ENCODE measurements around the gene WRAP73. TPM values are rescaled to one million over a fixed set of nuclear protein-coding genes. Genes with fewer than 3 reads are reported as not detected.

Gene WRAP73
- polyA plus RNA-seq, 3 donors, result 26.1 to 64.9 (median 33.2) TPM

- Histone ChIP-seq H4K20me1 (ENCODE audit: insufficient read depth, low read length) (peaks cover 5% of the 10 kb centered on the region), H3K36me3 (replicated peaks in 1 of 2; ENCODE audit: control insufficient read depth in 1 of 2, insufficient read depth in 2 of 2, low read length in 2 of 2) (peaks cover 93 to 100% of the 10 kb centered on the region in 2 donors), H3K27ac (ENCODE audit: low read depth in 1 of 2, low read length in 2 of 2) (no peak overlapping the region), H3K79me2 (ENCODE audit: insufficient read depth, low read length) (no peaks in the 10 kb centered on the region), H3K4me1 (ENCODE audit: control insufficient read depth in 1 of 2, insufficient read depth in 2 of 2, low read length in 2 of 2) (no peaks in the 10 kb centered on the region), H3K27me3 (ENCODE audit: control insufficient read depth in 2 of 2, insufficient read depth in 2 of 2, low read length in 2 of 2) (no peaks in the 10 kb centered on the region), H3K4me2 (replicated peaks; ENCODE audit: extremely low read depth, low read length, poor library complexity, severe bottlenecking) (no peak overlapping the region), H3K4me3 (replicated peaks in 1 of 3; ENCODE audit: low read depth in 2 of 3, low read length in 3 of 3) (no peak overlapping the region), H3K9me3 (replicated peaks in 1 of 2; ENCODE audit: control insufficient read depth in 1 of 2, insufficient read depth in 1 of 2, low read length in 2 of 2) (no peaks in the 10 kb centered on the region), H3K9ac (ENCODE audit: insufficient read depth, low read length, poor library complexity, severe bottlenecking) (no peak overlapping the region), H2AFZ (ENCODE audit: insufficient read depth, low read depth, low read length, poor library complexity, severe bottlenecking) (no peak overlapping the region)
- H3K27ac Mint-ChIP-seq, result no peak overlapping the region
- no peak for DNase-seq
- intact Hi-C loops (cut with micrococcal nuclease), result no loop called here
- H3K27me3 Mint-ChIP-seq (ENCODE audit: low read depth in 3 of 3), result peaks cover 0 to 5% (median 0%) of the 10 kb centered on the region in 3 donors
- no peaks in the 10 kb centered on the region for H3K9me3 Mint-ChIP-seq
- peaks cover 82 to 97% of the 10 kb centered on the region in 2 donors for H3K36me3 Mint-ChIP-seq
- H3K4me3 Mint-ChIP-seq, result no peak overlapping the region
- TF ChIP-seq, protein P1, sequence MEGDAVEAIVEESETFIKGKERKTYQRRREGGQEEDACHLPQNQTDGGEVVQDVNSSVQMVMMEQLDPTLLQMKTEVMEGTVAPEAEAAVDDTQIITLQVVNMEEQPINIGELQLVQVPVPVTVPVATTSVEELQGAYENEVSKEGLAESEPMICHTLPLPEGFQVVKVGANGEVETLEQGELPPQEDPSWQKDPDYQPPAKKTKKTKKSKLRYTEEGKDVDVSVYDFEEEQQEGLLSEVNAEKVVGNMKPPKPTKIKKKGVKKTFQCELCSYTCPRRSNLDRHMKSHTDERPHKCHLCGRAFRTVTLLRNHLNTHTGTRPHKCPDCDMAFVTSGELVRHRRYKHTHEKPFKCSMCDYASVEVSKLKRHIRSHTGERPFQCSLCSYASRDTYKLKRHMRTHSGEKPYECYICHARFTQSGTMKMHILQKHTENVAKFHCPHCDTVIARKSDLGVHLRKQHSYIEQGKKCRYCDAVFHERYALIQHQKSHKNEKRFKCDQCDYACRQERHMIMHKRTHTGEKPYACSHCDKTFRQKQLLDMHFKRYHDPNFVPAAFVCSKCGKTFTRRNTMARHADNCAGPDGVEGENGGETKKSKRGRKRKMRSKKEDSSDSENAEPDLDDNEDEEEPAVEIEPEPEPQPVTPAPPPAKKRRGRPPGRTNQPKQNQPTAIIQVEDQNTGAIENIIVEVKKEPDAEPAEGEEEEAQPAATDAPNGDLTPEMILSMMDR (IDR thresholded peaks at IDR 0.05), result no peak
- WGBS (ENCODE audit: insufficient coverage), result 100% methylated on average over 11 of the region's 11 CpGs
- no peaks in the 10 kb centered on the region for H3K4me1 Mint-ChIP-seq
These were observed 13.4 kb downstream of the WRAP73 start for GRCh38 chr1:3636531-3636930.

- no peaks in the 10 kb centered on the region for H3K4me1 Mint-ChIP-seq
- no peak for DNase-seq
These were observed 13.8 kb downstream of the WRAP73 start for GRCh38 chr1:3636080-3636479.

More at GRCh38 chr1:3636080-3636479, 13.8 kb downstream of the WRAP73 start:
- H2AFZ ChIP-seq (ENCODE audit: insufficient read depth, low read depth, low read length, poor library complexity, severe bottlenecking), result no peak overlapping the region
- no peaks in the 10 kb centered on the region for H3K9me3 ChIP-seq (replicated peaks in 1 of 2; ENCODE audit: control insufficient read depth in 1 of 2, insufficient read depth in 1 of 2, low read length in 2 of 2)
- no peak overlapping the region for H3K4me3 ChIP-seq (replicated peaks in 1 of 3; ENCODE audit: low read depth in 2 of 3, low read length in 3 of 3)
- peaks cover under 1% of the 10 kb centered on the region for H4K20me1 ChIP-seq (ENCODE audit: insufficient read depth, low read length)
- no peak overlapping the region for H3K9ac ChIP-seq (ENCODE audit: insufficient read depth, low read length, poor library complexity, severe bottlenecking)
- H3K4me2 ChIP-seq (replicated peaks; ENCODE audit: extremely low read depth, low read length, poor library complexity, severe bottlenecking), result no peak overlapping the region
- H3K79me2 ChIP-seq (ENCODE audit: insufficient read depth, low read length), result no peaks in the 10 kb centered on the region
- intact Hi-C loops (cut with micrococcal nuclease), result no loop called here
- Mint-ChIP-seq H3K36me3 (peaks cover 77 to 97% of the 10 kb centered on the region in 2 donors), H3K4me3 (no peak overlapping the region), H3K27me3 (ENCODE audit: low read depth in 3 of 3) (peaks cover 0 to 4% (median 0%) of the 10 kb centered on the region in 3 donors), H3K9me3 (no peaks in the 10 kb centered on the region), H3K27ac (no peak overlapping the region)
- H3K36me3 ChIP-seq (replicated peaks in 1 of 2; ENCODE audit: control insufficient read depth in 1 of 2, insufficient read depth in 2 of 2, low read length in 2 of 2), result peaks cover 93 to 100% of the 10 kb centered on the region in 2 donors
- H3K4me1 ChIP-seq (ENCODE audit: control insufficient read depth in 1 of 2, insufficient read depth in 2 of 2, low read length in 2 of 2), result peaks cover 0 to under 1% of the 10 kb centered on the region in 2 donors
- H3K27ac ChIP-seq (ENCODE audit: low read depth in 1 of 2, low read length in 2 of 2), result no peak overlapping the region
- TF ChIP-seq, protein P1 (IDR thresholded peaks at IDR 0.05), result no peak
- 96% methylated on average over 14 of the region's 14 CpGs for WGBS (ENCODE audit: insufficient coverage)
- H3K27me3 ChIP-seq (ENCODE audit: control insufficient read depth in 2 of 2, insufficient read depth in 2 of 2, low read length in 2 of 2), result no peaks in the 10 kb centered on the region

Measured in CD14-positive monocyte (primary cell).